GM12873 (cell line): ENCODE measurements around the gene TRMT11.

Experiments
- TF ChIP-seq, protein P1 (sequence below): IDR thresholded peaks from 2 replicates; pipeline ENCODE4 v1.5.1; 2012; ENCODE audit warnings: low read depth, mild to moderate bottlenecking, moderate library complexity, low read length, control low read depth; ENCODE audit not compliant: insufficient read depth; ENCODE audit errors: missing control alignments

TRMT11 gene

GRCh38 chr6:126083875-126084274 is 97.5 kb downstream of the TRMT11 start:
- TF ChIP-seq, protein P1, sequence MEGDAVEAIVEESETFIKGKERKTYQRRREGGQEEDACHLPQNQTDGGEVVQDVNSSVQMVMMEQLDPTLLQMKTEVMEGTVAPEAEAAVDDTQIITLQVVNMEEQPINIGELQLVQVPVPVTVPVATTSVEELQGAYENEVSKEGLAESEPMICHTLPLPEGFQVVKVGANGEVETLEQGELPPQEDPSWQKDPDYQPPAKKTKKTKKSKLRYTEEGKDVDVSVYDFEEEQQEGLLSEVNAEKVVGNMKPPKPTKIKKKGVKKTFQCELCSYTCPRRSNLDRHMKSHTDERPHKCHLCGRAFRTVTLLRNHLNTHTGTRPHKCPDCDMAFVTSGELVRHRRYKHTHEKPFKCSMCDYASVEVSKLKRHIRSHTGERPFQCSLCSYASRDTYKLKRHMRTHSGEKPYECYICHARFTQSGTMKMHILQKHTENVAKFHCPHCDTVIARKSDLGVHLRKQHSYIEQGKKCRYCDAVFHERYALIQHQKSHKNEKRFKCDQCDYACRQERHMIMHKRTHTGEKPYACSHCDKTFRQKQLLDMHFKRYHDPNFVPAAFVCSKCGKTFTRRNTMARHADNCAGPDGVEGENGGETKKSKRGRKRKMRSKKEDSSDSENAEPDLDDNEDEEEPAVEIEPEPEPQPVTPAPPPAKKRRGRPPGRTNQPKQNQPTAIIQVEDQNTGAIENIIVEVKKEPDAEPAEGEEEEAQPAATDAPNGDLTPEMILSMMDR = no peak

DNA sequence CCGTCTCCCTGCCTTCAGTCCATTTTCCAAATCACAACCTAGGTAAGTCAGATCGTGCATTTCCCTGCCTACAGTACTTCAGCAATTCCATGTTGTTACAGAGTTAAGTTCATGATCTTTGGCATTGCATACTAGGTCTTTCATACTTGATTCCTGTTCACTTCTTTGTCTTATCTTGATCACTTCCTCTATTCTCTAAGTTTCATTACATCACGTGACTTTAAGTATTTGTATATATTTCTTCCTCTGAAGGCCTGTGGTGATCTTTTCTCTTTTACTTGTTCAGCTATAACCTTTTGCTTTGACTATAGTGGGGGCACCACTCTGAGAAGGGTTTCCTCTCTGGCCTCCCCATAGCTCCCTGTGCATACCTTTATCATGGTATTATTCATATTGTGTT is 100.2 kb downstream of the TRMT11 start:
- TF ChIP-seq, protein P1 = no peak
